ENCODE measurements around the gene ZNF423. TPM values are rescaled to one million over a fixed set of nuclear protein-coding genes. Genes with fewer than 3 reads are reported as not detected.
"Not testable (repeated sequence)": the region's sequence is repeated elsewhere in the genome, so short reads cannot be mapped to it uniquely, and the experiment has no call there.

Gene ZNF423
- total RNA-seq, 4 donors from 2014 or later, result 7.0 to 19.7 (median 8.4) TPM

DNA sequence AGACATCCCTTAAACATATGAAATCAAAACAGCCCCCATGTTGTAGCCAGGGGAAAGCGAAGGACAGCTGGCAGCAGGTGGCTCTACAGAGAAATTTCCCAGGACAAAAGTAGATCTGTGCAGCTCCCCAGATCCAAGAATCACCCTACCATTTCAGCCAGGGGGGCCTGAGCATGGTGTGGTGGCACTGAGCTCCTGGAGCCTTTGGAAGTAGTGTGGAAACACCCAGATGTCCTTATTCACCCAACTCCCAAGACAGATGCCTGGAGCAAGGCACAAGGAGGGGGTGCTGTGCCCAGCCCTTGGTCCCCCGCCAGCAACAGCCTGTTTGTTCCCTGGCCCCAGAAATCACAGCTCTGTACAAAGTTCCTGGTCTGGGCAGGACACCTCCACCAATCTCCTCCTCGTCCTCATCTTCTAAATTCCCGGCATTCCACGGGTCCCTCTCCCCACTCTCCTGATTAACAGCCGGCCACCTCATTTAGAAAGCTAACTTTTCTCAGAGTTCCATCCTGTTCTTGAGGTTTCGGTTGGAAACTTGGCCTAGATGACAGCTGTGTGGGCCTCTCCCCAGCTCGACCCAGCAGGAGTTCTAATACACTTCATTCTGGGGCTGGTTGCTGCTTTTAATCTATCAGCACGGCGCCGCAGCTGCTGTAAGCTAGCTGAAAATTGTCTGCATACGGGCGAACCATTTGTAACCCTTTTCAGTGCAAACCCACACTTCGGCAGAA lies 291.2 kb downstream of the ZNF423 start:
- TF ChIP-seq POLR2AphosphoS5 (IDR thresholded peaks at IDR 0.05) (no peak), CTCF (IDR thresholded peaks at IDR 0.05) (no peak), POLR2A (IDR thresholded peaks at IDR 0.05) (no peak), EP300 (IDR thresholded peaks at IDR 0.05) (no peak)
- WGBS, 2 donors (ENCODE audit: low coverage in 1 of 2), result 50% methylated on average over 6 to 11 of the region's 14 CpGs
- peak overlapping the region in 3 of 4 donors; percentile 2 to 27 (median 14) for H3K27ac ChIP-seq
- no peaks in the 10 kb centered on the region for H3K27me3 ChIP-seq
- no peak overlapping the region for H3K4me3 ChIP-seq
- H3K9me3 ChIP-seq, result no peaks in the 10 kb centered on the region
- no peak for ATAC-seq
- peaks cover 0 to 31% (median 10%) of the 10 kb centered on the region in 3 donors for H3K4me1 ChIP-seq
- no peaks in the 10 kb centered on the region for H3K36me3 ChIP-seq

DNA sequence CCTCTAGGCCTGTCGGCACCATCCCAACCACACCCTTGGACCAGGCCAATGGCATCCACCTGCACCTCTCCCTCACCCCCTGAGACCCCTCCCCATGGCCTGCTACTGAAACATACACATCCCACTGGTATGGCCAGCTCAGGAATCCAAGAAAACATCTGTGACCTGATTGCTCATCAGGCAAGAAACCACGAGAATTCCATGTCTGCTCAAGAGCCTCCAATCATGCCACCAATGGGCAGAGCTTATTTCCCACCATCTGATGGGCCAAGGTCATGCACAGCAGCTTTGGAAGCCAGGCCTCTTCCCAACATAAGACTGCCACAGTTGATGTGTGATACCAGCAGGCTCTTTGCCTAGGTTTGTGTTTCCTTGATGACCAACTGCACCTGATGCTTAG lies 292.2 kb downstream of the ZNF423 start:
- TF ChIP-seq CTCF (IDR thresholded peaks at IDR 0.05) (no peak), POLR2A (IDR thresholded peaks at IDR 0.05) (no peak), EP300 (IDR thresholded peaks at IDR 0.05) (no peak), POLR2AphosphoS5 (IDR thresholded peaks at IDR 0.05) (no peak)

DNA sequence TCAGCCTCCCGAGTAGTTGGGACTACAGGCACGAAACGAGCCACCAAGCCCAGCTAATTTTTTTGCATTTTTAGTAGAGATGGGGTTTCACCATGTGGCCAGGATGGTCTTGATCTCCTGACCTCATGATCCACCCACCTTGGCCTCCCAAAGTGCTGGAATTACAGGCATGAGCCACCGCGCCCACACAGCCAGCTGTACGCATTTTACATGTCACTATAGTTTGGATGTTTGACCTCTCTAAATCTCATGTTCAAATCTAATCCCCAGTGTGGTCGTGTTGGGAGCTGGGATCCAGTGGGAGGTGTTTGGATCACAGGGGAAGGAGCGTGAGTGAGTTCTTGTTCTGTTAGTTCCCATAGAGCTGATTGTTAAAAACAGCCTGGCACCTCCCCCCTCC lies 293.0 kb downstream of the ZNF423 start:
- H3K4me1 ChIP-seq, result peaks cover 0 to 31% (median 10%) of the 10 kb centered on the region in 3 donors
- WGBS, 2 donors (ENCODE audit: low coverage in 1 of 2), result 89 to 93% methylated on average over 4 to 5 of the region's 8 CpGs
- H3K27ac ChIP-seq, H3K27me3 ChIP-seq, H3K4me3 ChIP-seq, ATAC-seq, H3K36me3 ChIP-seq, H3K9me3 ChIP-seq: not testable (repeated sequence)

More for the DNA sequence above, 292.2 kb downstream of the ZNF423 start:
- no peaks in the 10 kb centered on the region for H3K27me3 ChIP-seq
- no peak overlapping the region for H3K27ac ChIP-seq
- H3K4me1 ChIP-seq, result peaks cover 0 to 31% (median 10%) of the 10 kb centered on the region in 3 donors
- H3K9me3 ChIP-seq, result no peaks in the 10 kb centered on the region
- H3K4me3 ChIP-seq, result no peak overlapping the region
- 100% methylated on average over 2 of the region's 2 CpGs; no CpG with 5 or more reads in 1 of the 2 donors for WGBS, 2 donors (ENCODE audit: low coverage in 1 of 2)
- H3K36me3 ChIP-seq, result no peaks in the 10 kb centered on the region
- no peak for ATAC-seq

DNA sequence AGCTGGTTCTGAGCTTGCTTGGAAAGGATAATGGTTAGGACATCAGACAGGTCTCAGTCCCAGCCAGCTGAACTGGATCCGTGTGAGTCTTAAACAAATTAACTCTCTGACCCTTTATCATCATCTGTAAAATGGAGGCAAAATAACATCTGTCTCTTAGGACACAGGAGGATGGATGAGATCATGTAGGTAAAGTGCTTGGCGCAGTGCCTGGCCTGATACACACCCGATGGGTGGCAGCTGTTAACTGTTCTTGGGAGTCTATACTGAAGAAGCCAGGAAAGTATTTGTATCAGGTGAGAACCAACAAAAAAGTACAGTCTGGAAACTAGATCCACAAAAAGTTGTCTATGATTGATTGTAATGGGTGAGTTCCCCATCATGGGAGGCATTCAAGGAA lies 293.7 kb downstream of the ZNF423 start:
- no peaks in the 10 kb centered on the region for H3K27me3 ChIP-seq
- H3K4me1 ChIP-seq, result peaks cover 0 to 29% (median 7%) of the 10 kb centered on the region in 3 donors
- no peaks in the 10 kb centered on the region for H3K36me3 ChIP-seq
- no peak overlapping the region for H3K4me3 ChIP-seq
- ATAC-seq, result no peak
- H3K27ac ChIP-seq, result no peak overlapping the region
- H3K9me3 ChIP-seq, result no peaks in the 10 kb centered on the region
- no peak for TF ChIP-seq POLR2AphosphoS5 (IDR thresholded peaks at IDR 0.05)
- no peak for TF ChIP-seq POLR2A (IDR thresholded peaks at IDR 0.05)
- TF ChIP-seq CTCF (IDR thresholded peaks at IDR 0.05), result no peak
- TF ChIP-seq EP300 (IDR thresholded peaks at IDR 0.05), result no peak
- WGBS, 2 donors (ENCODE audit: low coverage in 1 of 2), result 83 to 86% methylated on average over 2 to 3 of the region's 3 CpGs

- ATAC-seq, result peak; percentile 23
- TF ChIP-seq POLR2AphosphoS5 (IDR thresholded peaks at IDR 0.05), result peak; percentile 46
- no peak for TF ChIP-seq EP300 (IDR thresholded peaks at IDR 0.05)
- no peak for TF ChIP-seq CTCF (IDR thresholded peaks at IDR 0.05)
- TF ChIP-seq POLR2A (IDR thresholded peaks at IDR 0.05), result no peak
- H3K27me3 ChIP-seq, result no peaks in the 10 kb centered on the region
- no peaks in the 10 kb centered on the region for H3K36me3 ChIP-seq
- peaks cover 0 to 16% (median 2%) of the 10 kb centered on the region in 3 donors for H3K4me1 ChIP-seq
- 61 to 69% methylated on average over 8 to 19 of the region's 25 CpGs for WGBS, 2 donors (ENCODE audit: low coverage in 1 of 2)
- H3K4me3 ChIP-seq, result no peak overlapping the region
- H3K9me3 ChIP-seq, result no peaks in the 10 kb centered on the region
- no peak overlapping the region for H3K27ac ChIP-seq
Observed at GRCh38 chr16:49560004-49560830, 295.7 kb downstream of the ZNF423 start.
